ENCODE measurements around the gene ABCG8.

ABCG8 gene

DNA sequence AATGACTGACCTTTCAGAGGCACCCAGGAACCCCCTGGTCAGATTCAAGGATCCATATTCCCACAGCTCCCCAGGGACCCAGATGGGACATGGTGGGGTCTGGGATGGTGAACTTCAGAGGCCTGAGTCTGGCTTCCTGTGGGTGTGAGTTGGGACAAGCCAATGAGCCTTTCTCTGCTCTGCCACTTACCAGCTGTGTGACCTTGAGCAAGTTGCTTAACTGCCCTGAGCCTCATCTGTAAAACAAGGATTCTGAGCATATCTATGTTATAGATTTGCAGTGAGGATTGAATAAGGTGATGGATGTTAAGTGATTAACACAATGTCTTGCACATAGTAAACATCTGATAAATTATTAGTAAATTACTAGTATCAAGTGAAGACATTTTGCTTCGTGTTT is 6.4 kb downstream of the ABCG8 start:
- no peak for DNase-seq (ENCODE audit: low read depth)
- no peak overlapping the region for H3K4me3 ChIP-seq (ENCODE audit: low read length)
- no peak for TF ChIP-seq CTCF (conservative IDR thresholded peaks at IDR 0.05; ENCODE audit: low read depth, low read length)

DNA sequence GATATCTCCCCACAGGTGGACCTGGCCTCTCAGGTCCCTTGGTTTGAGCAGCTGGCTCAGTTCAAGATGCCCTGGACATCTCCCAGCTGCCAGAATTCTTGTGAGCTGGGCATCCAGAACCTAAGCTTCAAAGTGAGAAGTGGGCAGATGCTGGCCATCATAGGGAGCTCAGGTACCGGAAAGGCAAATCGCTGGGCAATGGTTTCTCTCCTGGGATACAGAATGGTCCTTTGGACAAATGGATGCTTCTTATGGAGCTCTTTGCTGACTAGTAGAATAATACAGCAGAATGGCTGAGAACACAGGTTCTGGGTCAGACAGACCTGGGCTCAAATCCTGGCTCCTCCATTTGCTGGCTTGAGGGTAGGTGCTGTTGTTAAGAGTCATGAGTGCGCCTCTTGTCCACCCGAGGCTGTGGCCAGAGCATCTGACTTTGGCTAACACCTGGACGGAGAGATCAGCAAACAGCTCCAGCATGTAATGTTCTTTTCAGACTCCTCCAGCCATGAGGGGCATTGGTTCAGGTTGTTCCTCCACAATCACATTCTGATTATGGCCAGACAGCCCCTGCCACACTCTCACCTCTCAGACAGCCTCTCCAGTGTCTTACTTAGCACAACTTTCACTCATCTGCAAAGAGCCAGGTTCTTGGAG is 7.5 kb downstream of the ABCG8 start:
- DNase-seq (ENCODE audit: low read depth): no peak
- no peak overlapping the region for H3K4me3 ChIP-seq (ENCODE audit: low read length)
- no peak for TF ChIP-seq CTCF (conservative IDR thresholded peaks at IDR 0.05; ENCODE audit: low read depth, low read length)

GRCh38 chr2:43848214-43848613 is 9.4 kb downstream of the ABCG8 start:
- no peak for TF ChIP-seq CTCF (conservative IDR thresholded peaks at IDR 0.05; ENCODE audit: low read depth, low read length)
- no peak for DNase-seq (ENCODE audit: low read depth)
- H3K4me3 ChIP-seq (ENCODE audit: low read length): no peak overlapping the region

GRCh38 chr2:43851011-43851980 is 12.5 kb downstream of the ABCG8 start:
- DNase-seq (ENCODE audit: low read depth): no peak
- no peak overlapping the region for H3K4me3 ChIP-seq (ENCODE audit: low read length)
- no peak for TF ChIP-seq CTCF (conservative IDR thresholded peaks at IDR 0.05; ENCODE audit: low read depth, low read length)

GRCh38 chr2:43852196-43852730 is 13.5 kb downstream of the ABCG8 start:
- H3K4me3 ChIP-seq (ENCODE audit: low read length): no peak overlapping the region
- TF ChIP-seq CTCF (conservative IDR thresholded peaks at IDR 0.05; ENCODE audit: low read depth, low read length): no peak
- no peak for DNase-seq (ENCODE audit: low read depth)

DNA sequence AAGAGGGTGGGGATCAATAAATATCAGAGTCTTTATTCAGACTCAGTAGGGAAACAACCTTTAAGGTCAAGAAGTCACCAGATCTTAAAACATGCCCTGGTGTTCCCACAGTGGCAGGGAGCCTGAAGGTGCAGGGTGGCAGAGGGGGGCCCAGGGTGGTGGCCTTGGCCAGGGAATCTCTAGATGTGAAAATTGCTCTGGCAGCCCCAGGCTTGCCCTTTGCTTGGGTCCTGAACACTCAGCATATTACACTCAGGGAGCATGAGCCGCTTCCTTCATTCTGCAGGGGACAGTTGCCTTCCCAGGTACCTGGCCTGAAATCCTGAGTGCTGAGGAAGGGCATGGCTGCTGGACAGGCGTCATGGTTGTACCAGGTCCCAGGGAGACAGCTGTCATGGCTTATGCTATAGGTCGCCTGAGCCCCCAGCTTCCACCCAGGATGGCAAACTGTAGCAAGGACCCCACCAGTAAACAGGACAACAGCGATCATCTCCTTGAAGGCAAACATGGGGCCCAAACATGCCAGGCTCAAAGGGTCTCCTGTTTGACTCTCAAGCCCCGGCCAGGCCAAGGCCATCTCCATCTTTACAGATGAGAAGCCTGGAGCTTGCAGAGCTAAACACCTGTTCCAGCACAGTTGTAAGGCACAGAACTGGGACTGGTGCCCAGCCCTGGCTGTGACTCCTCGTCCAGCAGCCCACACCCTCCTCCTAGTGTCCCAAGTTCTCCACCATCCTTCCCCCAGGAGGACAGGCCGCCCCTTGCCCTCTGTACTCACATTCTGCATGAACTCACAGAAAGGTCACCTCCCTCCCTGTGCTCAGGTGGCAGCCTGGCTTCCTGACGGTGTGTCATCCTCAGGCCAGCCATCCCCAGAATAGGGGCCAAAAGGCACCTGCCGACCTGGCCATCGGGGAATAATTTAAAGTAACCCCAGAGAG is 14.6 kb downstream of the ABCG8 start:
- TF ChIP-seq CTCF (conservative IDR thresholded peaks at IDR 0.05; ENCODE audit: low read depth, low read length): no peak
- no peak for DNase-seq (ENCODE audit: low read depth)
- no peak overlapping the region for H3K4me3 ChIP-seq (ENCODE audit: low read length)
